ENCODE measurements around the gene GRIA4.

DNA sequence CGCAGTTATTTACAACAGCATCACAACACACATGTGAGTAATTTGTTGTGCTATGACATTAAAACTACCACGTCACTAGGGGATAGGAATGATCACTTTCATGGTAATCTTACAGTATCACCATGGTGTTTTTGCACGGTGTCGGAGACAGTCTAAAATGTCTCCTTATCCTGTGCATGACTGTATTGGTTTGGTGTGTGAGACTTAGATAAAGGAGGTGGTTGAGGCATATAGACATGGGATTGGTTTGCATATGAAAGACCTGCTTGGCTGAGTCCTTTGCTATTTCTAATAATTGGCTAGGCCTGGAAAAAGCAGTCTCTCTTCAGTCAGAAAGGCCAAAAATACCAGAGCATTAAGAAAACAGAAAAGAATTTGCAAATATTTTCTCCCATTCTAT lies 382.0 kb downstream of the GRIA4 start:
- TF ChIP-seq BCL6 (CRISPR knock-in tag; IDR thresholded peaks at IDR 0.05) (no peak), CTCF (CRISPR knock-in tag; IDR thresholded peaks at IDR 0.05) (no peak), EP300 (IDR thresholded peaks at IDR 0.05; ENCODE audit: low read depth in 2 of 2, low read length in 2 of 2) (no peak), EP300 (CRISPR knock-in tag; IDR thresholded peaks at IDR 0.05; ENCODE audit: borderline replicate concordance) (no peak), MXI1 (IDR thresholded peaks at IDR 0.05; ENCODE audit: borderline replicate concordance, low read depth, low read length) (no peak), YY1 (IDR thresholded peaks at IDR 0.05; ENCODE audit: insufficient read depth, insufficient replicate concordance, low read depth, low read length) (no peak), MLXIP (CRISPR knock-in tag; IDR thresholded peaks at IDR 0.05; ENCODE audit: borderline replicate concordance) (no peak), GABPB1 (CRISPR knock-in tag; IDR thresholded peaks at IDR 0.05) (no peak), ZMYM4 (CRISPR knock-in tag; IDR thresholded peaks at IDR 0.05) (no peak), TCF12 (IDR thresholded peaks at IDR 0.05) (no peak), TCF12 (CRISPR knock-in tag; IDR thresholded peaks at IDR 0.05) (no peak), TOE1 (CRISPR knock-in tag; IDR thresholded peaks at IDR 0.05) (no peak), SALL2 (CRISPR knock-in tag; IDR thresholded peaks at IDR 0.05) (no peak)
- TF ChIP-seq, protein P1, sequence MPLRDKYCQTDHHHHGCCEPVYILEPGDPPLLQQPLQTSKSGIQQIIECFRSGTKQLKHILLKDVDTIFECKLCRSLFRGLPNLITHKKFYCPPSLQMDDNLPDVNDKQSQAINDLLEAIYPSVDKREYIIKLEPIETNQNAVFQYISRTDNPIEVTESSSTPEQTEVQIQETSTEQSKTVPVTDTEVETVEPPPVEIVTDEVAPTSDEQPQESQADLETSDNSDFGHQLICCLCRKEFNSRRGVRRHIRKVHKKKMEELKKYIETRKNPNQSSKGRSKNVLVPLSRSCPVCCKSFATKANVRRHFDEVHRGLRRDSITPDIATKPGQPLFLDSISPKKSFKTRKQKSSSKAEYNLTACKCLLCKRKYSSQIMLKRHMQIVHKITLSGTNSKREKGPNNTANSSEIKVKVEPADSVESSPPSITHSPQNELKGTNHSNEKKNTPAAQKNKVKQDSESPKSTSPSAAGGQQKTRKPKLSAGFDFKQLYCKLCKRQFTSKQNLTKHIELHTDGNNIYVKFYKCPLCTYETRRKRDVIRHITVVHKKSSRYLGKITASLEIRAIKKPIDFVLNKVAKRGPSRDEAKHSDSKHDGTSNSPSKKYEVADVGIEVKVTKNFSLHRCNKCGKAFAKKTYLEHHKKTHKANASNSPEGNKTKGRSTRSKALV (CRISPR knock-in tag; IDR thresholded peaks at IDR 0.05) = no peak
- TF ChIP-seq, protein P2, sequence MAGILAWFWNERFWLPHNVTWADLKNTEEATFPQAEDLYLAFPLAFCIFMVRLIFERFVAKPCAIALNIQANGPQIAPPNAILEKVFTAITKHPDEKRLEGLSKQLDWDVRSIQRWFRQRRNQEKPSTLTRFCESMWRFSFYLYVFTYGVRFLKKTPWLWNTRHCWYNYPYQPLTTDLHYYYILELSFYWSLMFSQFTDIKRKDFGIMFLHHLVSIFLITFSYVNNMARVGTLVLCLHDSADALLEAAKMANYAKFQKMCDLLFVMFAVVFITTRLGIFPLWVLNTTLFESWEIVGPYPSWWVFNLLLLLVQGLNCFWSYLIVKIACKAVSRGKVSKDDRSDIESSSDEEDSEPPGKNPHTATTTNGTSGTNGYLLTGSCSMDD (CRISPR knock-in tag; IDR thresholded peaks at IDR 0.05) = no peak
